HepG2 (cell line): Measurements from ENCODE around the gene CHMP1A. TPM values are rescaled to one million over a fixed set of nuclear protein-coding genes. Genes with fewer than 3 reads are reported as not detected.

Experiments used
- ARID2 ChIP-seq: sonication (generic); formaldehyde crosslinking; IDR thresholded peaks from 2 replicates; pipeline ENCODE4 v1.8.1; 2022; ENCODE audit warnings: mild to moderate bottlenecking, missing genetic modification reagents, borderline replicate concordance
- CBX1 ChIP-seq: IDR thresholded peaks from one replicate; pipeline ENCODE4 v1.6.1; 2016; ENCODE audit warnings: antibody characterized with exemption, low read depth
- CREM ChIP-seq, 2 experiments: sonication (generic) in 1 of 2; formaldehyde crosslinking in 1 of 2; IDR thresholded peaks; 2 replicates each; pipeline versions ENCODE4 v1.4.0 to v1.6.1; 2016 to 2020; ENCODE audit warnings: antibody characterized with exemption in 1 of 2, mild to moderate bottlenecking in 1 of 2, missing genetic modification reagents in 1 of 2
- ELF3 ChIP-seq: IDR thresholded peaks from 2 replicates; pipeline ENCODE4 v1.6.1; 2016; ENCODE audit warnings: missing genetic modification reagents, missing compliant biosample characterization
- ERF ChIP-seq: IDR thresholded peaks from 2 replicates; pipeline ENCODE4 v1.6.1; 2018; ENCODE audit warnings: missing biosample characterization, missing genetic modification reagents
- HMGA1 ChIP-seq: sonication (generic); formaldehyde crosslinking; conservative IDR thresholded peaks from 2 replicates; pipeline ENCODE4 v1.4.0; 2020; ENCODE audit warnings: missing genetic modification reagents
- IKZF4 ChIP-seq: sonication (generic); formaldehyde crosslinking; IDR thresholded peaks from 2 replicates; pipeline ENCODE4 v1.5.1; 2020; ENCODE audit warnings: borderline replicate concordance, mild to moderate bottlenecking, low read depth, missing genetic modification reagents; ENCODE audit errors: not compliant biosample characterization
- IRF2 ChIP-seq: IDR thresholded peaks from 2 replicates; pipeline ENCODE4 v1.6.1; 2018; ENCODE audit warnings: missing genetic modification reagents, missing compliant biosample characterization
- KDM5B ChIP-seq: sonication (generic); formaldehyde crosslinking; IDR thresholded peaks from 2 replicates; pipeline ENCODE4 v1.4.0; 2020; ENCODE audit warnings: missing genetic modification reagents, mild to moderate bottlenecking, borderline replicate concordance
- KMT2B ChIP-seq: IDR thresholded peaks from 2 replicates; pipeline ENCODE4 v1.6.1; 2016; ENCODE audit warnings: missing genetic modification reagents, missing compliant biosample characterization
- MED13 ChIP-seq: sonication (generic); formaldehyde crosslinking; IDR thresholded peaks from 2 replicates; pipeline ENCODE4 v1.5.0; 2020; ENCODE audit warnings: missing genetic modification reagents
- MTA3 ChIP-seq: sonication (generic); formaldehyde crosslinking; IDR thresholded peaks from 2 replicates; pipeline ENCODE4 v1.4.0; 2020; ENCODE audit warnings: missing genetic modification reagents
- SNAI1 ChIP-seq: sonication (generic); formaldehyde crosslinking; IDR thresholded peaks from 2 replicates; pipeline ENCODE4 v1.5.0; 2020; ENCODE audit warnings: mild to moderate bottlenecking, missing genetic modification reagents, borderline replicate concordance
- ZFP37 ChIP-seq: sonication (generic); formaldehyde crosslinking; IDR thresholded peaks from 2 replicates; pipeline ENCODE4 v1.4.0; 2020; ENCODE audit warnings: missing genetic modification reagents, borderline replicate concordance
- ZNF274 ChIP-seq: sonication (generic); formaldehyde crosslinking; IDR thresholded peaks from 2 replicates; pipeline ENCODE4 v1.5.1; 2020; ENCODE audit warnings: mild to moderate bottlenecking, missing genetic modification reagents
- ZNF282 ChIP-seq: fragments of 450-650 bp; IDR thresholded peaks from 2 replicates; pipeline ENCODE4 v1.6.1; 2018; ENCODE audit not compliant: partially characterized antibody
- ZNF382 ChIP-seq: sonication (generic); formaldehyde crosslinking; IDR thresholded peaks from 2 replicates; pipeline ENCODE4 v1.5.0; 2020; ENCODE audit warnings: missing genetic modification reagents, mild to moderate bottlenecking, borderline replicate concordance
- ZNF549 ChIP-seq: sonication (generic); formaldehyde crosslinking; IDR thresholded peaks from 2 replicates; pipeline ENCODE4 v1.5.0; 2020; ENCODE audit warnings: missing genetic modification reagents
- polyA plus RNA-seq, 8 experiments: library from polyadenylated mRNA; depleted of rRNA in 3 of 8; stranded (reverse) in 7 of 8; unstranded in 1 of 8; fragments of >200 nt; fragmentation: Illumina TruSeq in 4 of 8; extraction: Trizol in 4 of 8; gene quantifications; 2 replicates each; pipeline versions ENCODE4 v1.2.1 to v1.2.3, GENCODE V29; 2011 to 2016; ENCODE audit warnings: low read depth in 4 of 8, missing spikeins in 1 of 8, mixed read lengths in 1 of 8; ENCODE audit not compliant: insufficient read depth in 1 of 8
- total RNA-seq, 5 experiments: library from RNA; depleted of rRNA; stranded (reverse); fragments of >200 nt; fragmentation: Illumina TruSeq; extraction: Trizol; gene quantifications; 2 replicates each; pipeline ENCODE4 v1.2.3, GENCODE V29; 2016; ENCODE audit warnings: low read depth in 1 of 5
- TF ChIP-seq, protein P1 (sequence below): sonication (generic); formaldehyde crosslinking; IDR thresholded peaks from 2 replicates; pipeline ENCODE4 v1.4.0; 2020; ENCODE audit warnings: mild to moderate bottlenecking, missing genetic modification reagents
- TF ChIP-seq, protein P2 (sequence below): sonication (generic); formaldehyde crosslinking; conservative IDR thresholded peaks from 2 replicates; pipeline ENCODE4 v1.5.0; 2020; ENCODE audit warnings: missing genetic modification reagents
- TF ChIP-seq, protein P3 (sequence below): sonication (generic); formaldehyde crosslinking; IDR thresholded peaks from 2 replicates; pipeline ENCODE4 v1.5.0; 2020; ENCODE audit warnings: mild to moderate bottlenecking, missing genetic modification reagents, moderate library complexity
- TF ChIP-seq, protein P4 (sequence below): sonication (generic); formaldehyde crosslinking; IDR thresholded peaks from 2 replicates; pipeline ENCODE4 v1.4.0; 2020; ENCODE audit warnings: missing genetic modification reagents

The CHMP1A gene
- total and polyA plus RNA-seq, 2 of the 13 experiments (the other 11 are each of a cell fraction or from before 2014, with no cell fraction given), result 69.4 to 73.3 TPM

DNA sequence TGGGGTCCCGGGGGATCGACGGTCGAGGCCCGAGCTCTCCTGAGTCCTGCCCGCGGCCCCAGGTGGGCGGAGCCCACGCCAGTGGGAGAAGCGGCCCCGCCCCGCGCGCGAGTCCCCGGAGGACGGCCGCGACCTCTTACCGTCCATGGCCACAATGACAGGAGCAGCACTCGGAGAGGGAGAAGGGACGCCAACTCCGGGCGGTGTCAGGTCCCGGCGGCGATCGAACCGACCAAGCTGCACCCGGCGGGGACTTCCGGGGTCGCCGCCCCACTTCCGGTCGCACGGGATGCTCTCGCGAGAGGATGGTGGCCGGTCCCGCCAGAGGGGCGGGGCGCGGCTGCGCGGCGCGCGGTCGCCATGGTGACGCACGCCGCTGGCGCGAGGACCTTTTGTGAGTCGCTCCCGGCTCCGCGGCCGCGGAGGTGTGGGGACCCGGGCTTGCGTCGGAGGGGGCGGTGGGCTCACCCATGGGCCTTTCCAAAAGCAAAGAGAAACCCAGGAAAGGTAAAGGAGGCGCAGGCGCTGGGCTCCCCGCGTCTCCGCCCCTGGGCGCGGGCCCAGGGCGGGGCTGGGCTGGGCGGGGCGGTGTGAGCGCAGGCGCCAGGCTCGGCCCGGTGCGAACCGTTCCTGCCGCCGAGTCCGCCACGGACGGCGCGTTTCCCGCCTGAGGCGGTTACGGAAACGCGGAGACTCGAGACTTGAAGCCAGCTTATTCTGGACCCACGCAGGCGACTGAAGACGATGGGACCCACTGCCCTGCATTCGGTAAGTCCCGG is at the start of gene CHMP1A, which contains the start of gene SPATA33 (continued):
- peak; percentile 63; the same call in 1 of the 2 replicates for TF ChIP-seq ELF3
- TF ChIP-seq IRF2 (CRISPR knock-in tag), result peak; percentile 80
- TF ChIP-seq, protein P1, sequence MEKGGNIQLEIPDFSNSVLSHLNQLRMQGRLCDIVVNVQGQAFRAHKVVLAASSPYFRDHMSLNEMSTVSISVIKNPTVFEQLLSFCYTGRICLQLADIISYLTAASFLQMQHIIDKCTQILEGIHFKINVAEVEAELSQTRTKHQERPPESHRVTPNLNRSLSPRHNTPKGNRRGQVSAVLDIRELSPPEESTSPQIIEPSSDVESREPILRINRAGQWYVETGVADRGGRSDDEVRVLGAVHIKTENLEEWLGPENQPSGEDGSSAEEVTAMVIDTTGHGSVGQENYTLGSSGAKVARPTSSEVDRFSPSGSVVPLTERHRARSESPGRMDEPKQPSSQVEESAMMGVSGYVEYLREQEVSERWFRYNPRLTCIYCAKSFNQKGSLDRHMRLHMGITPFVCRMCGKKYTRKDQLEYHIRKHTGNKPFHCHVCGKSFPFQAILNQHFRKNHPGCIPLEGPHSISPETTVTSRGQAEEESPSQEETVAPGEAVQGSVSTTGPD (CRISPR knock-in tag), result no peak
- TF ChIP-seq ZNF549, result no peak
- TF ChIP-seq CBX1, result peak; percentile 77
- no peak for TF ChIP-seq ZNF382
- peak; percentile 55; the same call in 1 of the 2 replicates for TF ChIP-seq KDM5B (CRISPR knock-in tag)
- peak; percentile 63 for TF ChIP-seq IKZF4 (CRISPR knock-in tag)
- peak; percentile 44; the same call in 1 of the 2 replicates for TF ChIP-seq MED13 (CRISPR knock-in tag)
- TF ChIP-seq ZNF282, result no peak
- TF ChIP-seq, protein P2, sequence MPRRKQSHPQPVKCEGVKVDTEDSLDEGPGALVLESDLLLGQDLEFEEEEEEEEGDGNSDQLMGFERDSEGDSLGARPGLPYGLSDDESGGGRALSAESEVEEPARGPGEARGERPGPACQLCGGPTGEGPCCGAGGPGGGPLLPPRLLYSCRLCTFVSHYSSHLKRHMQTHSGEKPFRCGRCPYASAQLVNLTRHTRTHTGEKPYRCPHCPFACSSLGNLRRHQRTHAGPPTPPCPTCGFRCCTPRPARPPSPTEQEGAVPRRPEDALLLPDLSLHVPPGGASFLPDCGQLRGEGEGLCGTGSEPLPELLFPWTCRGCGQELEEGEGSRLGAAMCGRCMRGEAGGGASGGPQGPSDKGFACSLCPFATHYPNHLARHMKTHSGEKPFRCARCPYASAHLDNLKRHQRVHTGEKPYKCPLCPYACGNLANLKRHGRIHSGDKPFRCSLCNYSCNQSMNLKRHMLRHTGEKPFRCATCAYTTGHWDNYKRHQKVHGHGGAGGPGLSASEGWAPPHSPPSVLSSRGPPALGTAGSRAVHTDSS (CRISPR knock-in tag), result peak; percentile 84; the same call in 1 of the 2 replicates
- TF ChIP-seq, protein P3, sequence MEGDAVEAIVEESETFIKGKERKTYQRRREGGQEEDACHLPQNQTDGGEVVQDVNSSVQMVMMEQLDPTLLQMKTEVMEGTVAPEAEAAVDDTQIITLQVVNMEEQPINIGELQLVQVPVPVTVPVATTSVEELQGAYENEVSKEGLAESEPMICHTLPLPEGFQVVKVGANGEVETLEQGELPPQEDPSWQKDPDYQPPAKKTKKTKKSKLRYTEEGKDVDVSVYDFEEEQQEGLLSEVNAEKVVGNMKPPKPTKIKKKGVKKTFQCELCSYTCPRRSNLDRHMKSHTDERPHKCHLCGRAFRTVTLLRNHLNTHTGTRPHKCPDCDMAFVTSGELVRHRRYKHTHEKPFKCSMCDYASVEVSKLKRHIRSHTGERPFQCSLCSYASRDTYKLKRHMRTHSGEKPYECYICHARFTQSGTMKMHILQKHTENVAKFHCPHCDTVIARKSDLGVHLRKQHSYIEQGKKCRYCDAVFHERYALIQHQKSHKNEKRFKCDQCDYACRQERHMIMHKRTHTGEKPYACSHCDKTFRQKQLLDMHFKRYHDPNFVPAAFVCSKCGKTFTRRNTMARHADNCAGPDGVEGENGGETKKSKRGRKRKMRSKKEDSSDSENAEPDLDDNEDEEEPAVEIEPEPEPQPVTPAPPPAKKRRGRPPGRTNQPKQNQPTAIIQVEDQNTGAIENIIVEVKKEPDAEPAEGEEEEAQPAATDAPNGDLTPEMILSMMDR (CRISPR knock-in tag), result no peak; the same call in 1 of the 2 replicates
- peak; percentile 82 for TF ChIP-seq ERF (CRISPR knock-in tag)
- TF ChIP-seq SNAI1 (CRISPR knock-in tag), result no peak
- TF ChIP-seq ZFP37, result 0 out of 2 replicates have a peak, but pooled peaks have one; percentile 15
- TF ChIP-seq ARID2 (CRISPR knock-in tag), result no peak
- no peak for TF ChIP-seq MTA3
- no peak for TF ChIP-seq HMGA1 (CRISPR knock-in tag)
- TF ChIP-seq, protein P4, sequence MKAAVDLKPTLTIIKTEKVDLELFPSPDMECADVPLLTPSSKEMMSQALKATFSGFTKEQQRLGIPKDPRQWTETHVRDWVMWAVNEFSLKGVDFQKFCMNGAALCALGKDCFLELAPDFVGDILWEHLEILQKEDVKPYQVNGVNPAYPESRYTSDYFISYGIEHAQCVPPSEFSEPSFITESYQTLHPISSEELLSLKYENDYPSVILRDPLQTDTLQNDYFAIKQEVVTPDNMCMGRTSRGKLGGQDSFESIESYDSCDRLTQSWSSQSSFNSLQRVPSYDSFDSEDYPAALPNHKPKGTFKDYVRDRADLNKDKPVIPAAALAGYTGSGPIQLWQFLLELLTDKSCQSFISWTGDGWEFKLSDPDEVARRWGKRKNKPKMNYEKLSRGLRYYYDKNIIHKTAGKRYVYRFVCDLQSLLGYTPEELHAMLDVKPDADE (CRISPR knock-in tag), result no peak
- TF ChIP-seq ZNF274, result peak; percentile 73
- TF ChIP-seq KMT2B (CRISPR knock-in tag), result peak; percentile 95
- TF ChIP-seq CREM (IDR thresholded peaks at IDR 0.05), result no peak
- TF ChIP-seq CREM (CRISPR knock-in tag; IDR thresholded peaks at IDR 0.05), result no peak
